Measurements from ENCODE around the gene CACNA1B.

CACNA1B gene

GRCh38 chr9:138080979-138081378 is 203.4 kb downstream of the CACNA1B start:
- no peaks in the 10 kb centered on the region for H3K4me1 ChIP-seq (ENCODE audit: low read length)
- H3F3A ChIP-seq (ENCODE audit: insufficient read depth, low read length), result no peaks in the 10 kb centered on the region
- no peak overlapping the region for H3K27ac ChIP-seq (ENCODE audit: low read length)
- H4K20me1 ChIP-seq (ENCODE audit: insufficient read depth, low read length), result no peaks in the 10 kb centered on the region
- no peak overlapping the region for H3K9ac ChIP-seq (ENCODE audit: low read length)
- H3K9me3 ChIP-seq (replicated peaks; ENCODE audit: insufficient read depth, low read length), result no peaks in the 10 kb centered on the region
- no peaks in the 10 kb centered on the region for H3K36me3 ChIP-seq (replicated peaks; ENCODE audit: insufficient read depth, low read length)
- no peak overlapping the region for H3K4me3 ChIP-seq (ENCODE audit: low read length)
- no peak overlapping the region for H2AFZ ChIP-seq (ENCODE audit: low read length)
- TF ChIP-seq CTCF (IDR thresholded peaks at IDR 0.05; ENCODE audit: low read length) (no peak), EZH2phosphoT487 (IDR thresholded peaks at IDR 0.05; ENCODE audit: low read length) (no peak), EZH2 (optimal IDR thresholded peaks at IDR 0.05; ENCODE audit: low read depth, low read length) (no peak)
- DNase-seq, result no peak
- no peak overlapping the region for H3K4me2 ChIP-seq (ENCODE audit: low read depth, low read length)
- peaks cover 68% of the 10 kb centered on the region for H3K27me3 ChIP-seq (replicated peaks; ENCODE audit: insufficient read depth, low read length)
- no peaks in the 10 kb centered on the region for H3K79me2 ChIP-seq (ENCODE audit: low read length)
- no peaks in the 10 kb centered on the region for H3K9me2 ChIP-seq (replicated peaks; ENCODE audit: insufficient read depth, low read length)

GRCh38 chr9:138082918-138083636 is 205.5 kb downstream of the CACNA1B start:
- TF ChIP-seq EZH2 (optimal IDR thresholded peaks at IDR 0.05; ENCODE audit: low read depth, low read length) (no peak), EZH2phosphoT487 (IDR thresholded peaks at IDR 0.05; ENCODE audit: low read length) (no peak), CTCF (IDR thresholded peaks at IDR 0.05; ENCODE audit: low read length) (no peak)
- peaks cover 53% of the 10 kb centered on the region for H3K27me3 ChIP-seq (replicated peaks; ENCODE audit: insufficient read depth, low read length)
- no peaks in the 10 kb centered on the region for H3K9me3 ChIP-seq (replicated peaks; ENCODE audit: insufficient read depth, low read length)
- no peaks in the 10 kb centered on the region for H3F3A ChIP-seq (ENCODE audit: insufficient read depth, low read length)
- no peak overlapping the region for H3K9ac ChIP-seq (ENCODE audit: low read length)
- no peak overlapping the region for H2AFZ ChIP-seq (ENCODE audit: low read length)
- no peak for DNase-seq
- H3K4me2 ChIP-seq (ENCODE audit: low read depth, low read length), result no peak overlapping the region
- no peaks in the 10 kb centered on the region for H3K79me2 ChIP-seq (ENCODE audit: low read length)
- H3K4me3 ChIP-seq (ENCODE audit: low read length), result no peak overlapping the region
- H3K36me3 ChIP-seq (replicated peaks; ENCODE audit: insufficient read depth, low read length), result no peaks in the 10 kb centered on the region
- no peaks in the 10 kb centered on the region for H4K20me1 ChIP-seq (ENCODE audit: insufficient read depth, low read length)
- H3K27ac ChIP-seq (ENCODE audit: low read length), result no peak overlapping the region
- H3K4me1 ChIP-seq (ENCODE audit: low read length), result no peaks in the 10 kb centered on the region
- no peaks in the 10 kb centered on the region for H3K9me2 ChIP-seq (replicated peaks; ENCODE audit: insufficient read depth, low read length)

- Histone ChIP-seq H3K9me2 (replicated peaks; ENCODE audit: insufficient read depth, low read length) (no peaks in the 10 kb centered on the region), H2AFZ (ENCODE audit: low read length) (no peak overlapping the region), H3K4me1 (ENCODE audit: low read length) (no peaks in the 10 kb centered on the region), H3K9me3 (replicated peaks; ENCODE audit: insufficient read depth, low read length) (no peaks in the 10 kb centered on the region), H3F3A (ENCODE audit: insufficient read depth, low read length) (no peaks in the 10 kb centered on the region), H3K9ac (ENCODE audit: low read length) (no peak overlapping the region), H3K4me3 (ENCODE audit: low read length) (no peak overlapping the region), H3K4me2 (ENCODE audit: low read depth, low read length) (no peak overlapping the region), H3K79me2 (ENCODE audit: low read length) (no peaks in the 10 kb centered on the region), H4K20me1 (ENCODE audit: insufficient read depth, low read length) (no peaks in the 10 kb centered on the region), H3K27me3 (replicated peaks; ENCODE audit: insufficient read depth, low read length) (peaks cover 48% of the 10 kb centered on the region), H3K36me3 (replicated peaks; ENCODE audit: insufficient read depth, low read length) (no peaks in the 10 kb centered on the region), H3K27ac (ENCODE audit: low read length) (no peak overlapping the region)
- TF ChIP-seq EZH2 (optimal IDR thresholded peaks at IDR 0.05; ENCODE audit: low read depth, low read length), result no peak
- TF ChIP-seq CTCF (IDR thresholded peaks at IDR 0.05; ENCODE audit: low read length), result no peak
- no peak for TF ChIP-seq EZH2phosphoT487 (IDR thresholded peaks at IDR 0.05; ENCODE audit: low read length)
- no peak for DNase-seq
Measured at GRCh38 chr9:138083873-138084272, 206.3 kb downstream of the CACNA1B start.
